HepG2 (cell line): ENCODE data around the gene PRMT7.

ENCODE experiments used
- ONECUT2 ChIP-seq: sonication (generic); formaldehyde crosslinking; IDR thresholded peaks from 2 replicates; pipeline ENCODE4 v1.4.0; 2020; ENCODE audit warnings: missing genetic modification reagents
- PAX8 ChIP-seq: sonication (generic); formaldehyde crosslinking; IDR thresholded peaks from 2 replicates; pipeline ENCODE4 v1.8.0; 2022; ENCODE audit warnings: mild to moderate bottlenecking, missing genetic modification reagents, borderline replicate concordance
- RFXAP ChIP-seq: sonication (generic); formaldehyde crosslinking; IDR thresholded peaks from 2 replicates; pipeline ENCODE4 v1.4.0; 2020; ENCODE audit warnings: missing genetic modification reagents, borderline replicate concordance
- ZNF792 ChIP-seq: IDR thresholded peaks from 2 replicates; pipeline ENCODE4 v1.6.1; 2016
- TF ChIP-seq, protein P1 (sequence below): sonication (generic); formaldehyde crosslinking; IDR thresholded peaks from 2 replicates; pipeline ENCODE4 v1.4.0; 2020; ENCODE audit warnings: missing genetic modification reagents
- TF ChIP-seq, protein P2 (sequence below): sonication (generic); formaldehyde crosslinking; IDR thresholded peaks from 2 replicates; pipeline ENCODE4 v1.8.1; 2022; ENCODE audit warnings: low read depth, mild to moderate bottlenecking, missing genetic modification reagents
- TF ChIP-seq, protein P3 (sequence below), 2 experiments: sonication (generic) in 1 of 2; formaldehyde crosslinking in 1 of 2; IDR thresholded peaks; 2 replicates each; pipeline versions ENCODE4 v1.4.0 to v1.6.1; 2018 to 2020; ENCODE audit warnings: missing genetic modification reagents in 2 of 2, borderline replicate concordance in 1 of 2, low read depth in 1 of 2, mild to moderate bottlenecking in 1 of 2, missing biosample characterization in 1 of 2

DNA sequence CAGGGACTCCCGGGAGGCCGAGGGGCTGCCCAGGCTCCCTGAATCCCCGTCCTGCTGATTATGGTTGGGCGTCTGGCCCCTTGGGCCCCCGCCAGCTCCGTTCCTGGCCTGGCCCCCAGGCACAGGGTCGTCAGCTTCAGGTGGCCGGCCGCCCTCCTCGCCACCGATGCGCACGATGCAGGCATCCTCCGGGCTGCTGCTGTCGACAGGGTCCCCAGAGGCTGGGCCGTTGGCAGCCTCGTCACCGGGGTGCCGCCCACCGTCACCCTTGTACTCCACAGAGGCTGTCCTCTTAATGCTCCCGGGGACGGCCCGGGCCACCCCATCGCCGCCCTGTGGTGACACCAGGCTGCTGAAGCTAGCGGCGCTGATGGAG lies 60.4 kb downstream of the PRMT7 start:
- TF ChIP-seq, protein P1, sequence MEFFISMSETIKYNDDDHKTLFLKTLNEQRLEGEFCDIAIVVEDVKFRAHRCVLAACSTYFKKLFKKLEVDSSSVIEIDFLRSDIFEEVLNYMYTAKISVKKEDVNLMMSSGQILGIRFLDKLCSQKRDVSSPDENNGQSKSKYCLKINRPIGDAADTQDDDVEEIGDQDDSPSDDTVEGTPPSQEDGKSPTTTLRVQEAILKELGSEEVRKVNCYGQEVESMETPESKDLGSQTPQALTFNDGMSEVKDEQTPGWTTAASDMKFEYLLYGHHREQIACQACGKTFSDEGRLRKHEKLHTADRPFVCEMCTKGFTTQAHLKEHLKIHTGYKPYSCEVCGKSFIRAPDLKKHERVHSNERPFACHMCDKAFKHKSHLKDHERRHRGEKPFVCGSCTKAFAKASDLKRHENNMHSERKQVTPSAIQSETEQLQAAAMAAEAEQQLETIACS, result no peak
- no peak for TF ChIP-seq ZNF792 (CRISPR knock-in tag)
- TF ChIP-seq, protein P2, sequence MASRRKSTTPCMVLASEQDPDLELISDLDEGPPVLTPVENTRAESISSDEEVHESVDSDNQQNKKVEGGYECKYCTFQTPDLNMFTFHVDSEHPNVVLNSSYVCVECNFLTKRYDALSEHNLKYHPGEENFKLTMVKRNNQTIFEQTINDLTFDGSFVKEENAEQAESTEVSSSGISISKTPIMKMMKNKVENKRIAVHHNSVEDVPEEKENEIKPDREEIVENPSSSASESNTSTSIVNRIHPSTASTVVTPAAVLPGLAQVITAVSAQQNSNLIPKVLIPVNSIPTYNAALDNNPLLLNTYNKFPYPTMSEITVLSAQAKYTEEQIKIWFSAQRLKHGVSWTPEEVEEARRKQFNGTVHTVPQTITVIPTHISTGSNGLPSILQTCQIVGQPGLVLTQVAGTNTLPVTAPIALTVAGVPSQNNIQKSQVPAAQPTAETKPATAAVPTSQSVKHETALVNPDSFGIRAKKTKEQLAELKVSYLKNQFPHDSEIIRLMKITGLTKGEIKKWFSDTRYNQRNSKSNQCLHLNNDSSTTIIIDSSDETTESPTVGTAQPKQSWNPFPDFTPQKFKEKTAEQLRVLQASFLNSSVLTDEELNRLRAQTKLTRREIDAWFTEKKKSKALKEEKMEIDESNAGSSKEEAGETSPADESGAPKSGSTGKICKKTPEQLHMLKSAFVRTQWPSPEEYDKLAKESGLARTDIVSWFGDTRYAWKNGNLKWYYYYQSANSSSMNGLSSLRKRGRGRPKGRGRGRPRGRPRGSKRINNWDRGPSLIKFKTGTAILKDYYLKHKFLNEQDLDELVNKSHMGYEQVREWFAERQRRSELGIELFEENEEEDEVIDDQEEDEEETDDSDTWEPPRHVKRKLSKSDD (CRISPR knock-in tag), result no peak
- no peak for TF ChIP-seq RFXAP (CRISPR knock-in tag)
- TF ChIP-seq PAX8 (CRISPR knock-in tag), result no peak
- TF ChIP-seq, protein P3, sequence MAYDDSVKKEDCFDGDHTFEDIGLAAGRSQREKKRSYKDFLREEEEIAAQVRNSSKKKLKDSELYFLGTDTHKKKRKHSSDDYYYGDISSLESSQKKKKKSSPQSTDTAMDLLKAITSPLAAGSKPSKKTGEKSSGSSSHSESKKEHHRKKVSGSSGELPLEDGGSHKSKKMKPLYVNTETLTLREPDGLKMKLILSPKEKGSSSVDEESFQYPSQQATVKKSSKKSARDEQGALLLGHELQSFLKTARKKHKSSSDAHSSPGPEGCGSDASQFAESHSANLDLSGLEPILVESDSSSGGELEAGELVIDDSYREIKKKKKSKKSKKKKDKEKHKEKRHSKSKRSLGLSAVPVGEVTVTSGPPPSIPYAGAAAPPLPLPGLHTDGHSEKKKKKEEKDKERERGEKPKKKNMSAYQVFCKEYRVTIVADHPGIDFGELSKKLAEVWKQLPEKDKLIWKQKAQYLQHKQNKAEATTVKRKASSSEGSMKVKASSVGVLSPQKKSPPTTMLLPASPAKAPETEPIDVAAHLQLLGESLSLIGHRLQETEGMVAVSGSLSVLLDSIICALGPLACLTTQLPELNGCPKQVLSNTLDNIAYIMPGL (CRISPR knock-in tag; IDR thresholded peaks at IDR 0.05; ENCODE audit: borderline replicate concordance in 1 of 2, low read depth in 1 of 2), result no peak
- no peak for TF ChIP-seq ONECUT2 (CRISPR knock-in tag)
